Left cardiac atrium (tissue), 4 donors: ENCODE measurements around the gene RRN3. TPM values are rescaled to one million over a fixed set of nuclear protein-coding genes. Genes with fewer than 3 reads are reported as not detected.
"Not testable (repeated sequence)": the region's sequence is repeated elsewhere in the genome, so short reads cannot be mapped to it uniquely, and the experiment has no call there.

Source experiments
- ATAC-seq, 2 donors: fragments of 200-7000 bp; cut with Tn5 transposase; one replicate each; pipeline ENCODE4 v1.9.1; 2020; ENCODE audit warnings: mild to moderate bottlenecking in 2 of 2, moderate library complexity in 2 of 2
- DNase-seq: peaks from one replicate; pipeline ENCODE4 v3.0.0-alpha.2; 2020
- intact Hi-C, 2 donors: fragments of 100-400 bp; cut with DNase I; formaldehyde crosslinking; loops; one replicate each; pipeline versions ENCODE4 v1.14.1 to v1.15.1; 2022 to 2023
- long read RNA-seq: library from polyadenylated mRNA; unstranded; transcript quantifications from one replicate; pipeline ENCODE4 v2.0.0, GENCODE V29; 2021
- total RNA-seq, 2 donors: library from RNA; stranded (reverse); fragmentation: NEBNext Ultra II Directional; extraction: Animal tissue kit (Norgen Biotek cat#: 25700); gene quantifications; one replicate each; pipeline ENCODE4 v1.2.1, GENCODE V29; 2021
- donor health status: DM: no; HTN: yes; CAD: no.
- donor health status: DM: no; HTN: yes; CAD: no; lungs with severe emphysema.
- donor health status: DM: yes; HTN: yes; CAD: no.
- donor health status: Dilated cardiomyopathy.

RRN3 gene
- total RNA-seq = 10 to 100 TPM; 20.0 to 25.6 TPM
- long read RNA-seq, transcript RRN3-201 (18 exons, 3,762 nt) = major isoform, 22 of 29 reads
- long read RNA-seq, partial matches to known transcripts = 4 of 29 reads
- long read RNA-seq, other reads (novel, unspliced or antisense) = 2 of 29 reads

- ATAC-seq (peak; percentile 100), DNase-seq (peak; percentile 94)
- intact Hi-C loops = not testable (repeated sequence)
These were observed at the start of gene RRN3 for GRCh38 chr16:15093955-15094827. RRN3 (minus strand) TSS chr16:15094272; CDS start chr16:15094233, 39 bp downstream.

GRCh38 chr16:15143601-15144091 lies 49.6 kb upstream of the RRN3 start:
- intact Hi-C loops = not testable (repeated sequence)
- peak; percentile 16 for DNase-seq
- ATAC-seq = peak; percentile 2 to 7

GRCh38 chr16:15142891-15143600 lies 49.0 kb upstream of the RRN3 start:
- intact Hi-C loops = not testable (repeated sequence)
- ATAC-seq = peak; percentile 7 to 11
- peak; percentile 13 for DNase-seq

- DNase-seq (peak; percentile 24), ATAC-seq (peak in 1 of 2 donors; percentile 6)
- intact Hi-C loops = not testable (repeated sequence)
These were observed 48.2 kb upstream of the RRN3 start for GRCh38 chr16:15142107-15142890.

- DNase-seq (peak; percentile 18), ATAC-seq (no peak)
- intact Hi-C loops = no loop called here
These were observed 47.5 kb upstream of the RRN3 start for GRCh38 chr16:15141586-15141985.

- DNase-seq (peak; percentile 25), ATAC-seq (peak in 1 of 2 donors; percentile 10)
- intact Hi-C loops = not testable (repeated sequence)
These were observed 46.6 kb upstream of the RRN3 start for GRCh38 chr16:15140444-15141365.

- ATAC-seq, intact Hi-C loops: not testable (repeated sequence)
- peak; percentile 14 for DNase-seq
These were observed 43.4 kb upstream of the RRN3 start for GRCh38 chr16:15137514-15137913.

- DNase-seq (peak; percentile 13), ATAC-seq (peak; percentile 23 to 55)
- intact Hi-C loops = not testable (repeated sequence)
These were observed 41.6 kb upstream of the RRN3 start for GRCh38 chr16:15135483-15136360.

GRCh38 chr16:15134752-15135482 lies 40.8 kb upstream of the RRN3 start:
- intact Hi-C loops, DNase-seq: not testable (repeated sequence)
- ATAC-seq = peak in 1 of 2 donors; percentile 16

GRCh38 chr16:15133554-15133953 lies 39.5 kb upstream of the RRN3 start:
- peak; percentile 6 for DNase-seq
- intact Hi-C loops, ATAC-seq: not testable (repeated sequence)

GRCh38 chr16:15132719-15133428 lies 38.8 kb upstream of the RRN3 start:
- DNase-seq = peak; percentile 7
- ATAC-seq, intact Hi-C loops: not testable (repeated sequence)

GRCh38 chr16:15130943-15131700 lies 37.0 kb upstream of the RRN3 start:
- intact Hi-C loops, ATAC-seq: not testable (repeated sequence)
- DNase-seq = peak; percentile 4

GRCh38 chr16:15130256-15130932 lies 36.3 kb upstream of the RRN3 start:
- peak; percentile 1 for DNase-seq
- intact Hi-C loops, ATAC-seq: not testable (repeated sequence)
